H1 (cell line): Measurements from ENCODE around the gene CASR. TPM values are rescaled to one million over a fixed set of nuclear protein-coding genes. Genes with fewer than 3 reads are reported as not detected.

ENCODE experiments used
- CTCF ChIA-PET: fragments of 300-600 bp; sonication (Branson Sonifier 250); formaldehyde crosslinking; loops from one replicate; lab custom pipeline; 2021; ENCODE audit not compliant: partially characterized antibody; lab: Charles Lee
- POLR2A ChIA-PET: fragments of 300-600 bp; sonication (Branson Sonifier 250); formaldehyde crosslinking; loops from one replicate; lab custom pipeline; 2021; ENCODE audit warnings: inconsistent platforms; ENCODE audit not compliant: partially characterized antibody; lab: Charles Lee
- DNase-seq, 2 experiments: peaks; one replicate each; pipeline versions ENCODE4 v3.0.0 to v3.0.0-alpha.2; 2010 to 2022; ENCODE audit warnings: low spot score in 2 of 2, low read depth in 1 of 2, mixed read lengths in 1 of 2
- FAIRE-seq: peaks from 2 replicates; lab custom pipeline; 2011; peaks lifted over from hg19 to GRCh38; lab: Jason Lieb, UNC
- H2AFZ ChIP-seq: 2 replicates; pipeline ENCODE4 v1.8.1; 2012; ENCODE audit warnings: low read length, inconsistent platforms
- H2AK5ac ChIP-seq: 2 replicates; pipeline ENCODE4 v1.6.1; 2013; ENCODE audit warnings: low read depth, low read length
- H2BK120ac ChIP-seq: replicated peaks from 2 replicates; pipeline ENCODE3; 2013; ENCODE audit warnings: low read depth, low read length, inconsistent platforms
- H2BK12ac ChIP-seq: 2 replicates; pipeline ENCODE4 v1.6.1; 2013; ENCODE audit warnings: low read depth, low read length
- H2BK15ac ChIP-seq: 2 replicates; pipeline ENCODE4 v1.6.1; 2013; ENCODE audit warnings: low read length
- H2BK20ac ChIP-seq: 2 replicates; pipeline ENCODE4 v1.6.1; 2013; ENCODE audit warnings: low read length
- H2BK5ac ChIP-seq: 2 replicates; pipeline ENCODE4 v1.6.1; 2013; ENCODE audit warnings: low read depth, low read length
- H3K14ac ChIP-seq: 2 replicates; pipeline ENCODE4 v1.6.1; 2013; ENCODE audit warnings: inconsistent platforms; ENCODE audit not compliant: insufficient read length
- H3K18ac ChIP-seq: 2 replicates; pipeline ENCODE4 v1.6.1; 2013; ENCODE audit warnings: low read length; ENCODE audit errors: extremely low read depth
- H3K23ac ChIP-seq: 2 replicates; pipeline ENCODE4 v1.6.1; 2013; ENCODE audit warnings: inconsistent platforms; ENCODE audit not compliant: insufficient read length
- H3K23me2 ChIP-seq: 2 replicates; pipeline ENCODE4 v1.6.1; 2013; ENCODE audit warnings: low read depth, low read length
- H3K27ac ChIP-seq: 2 replicates; pipeline ENCODE4 v1.6.1; 2011; ENCODE audit warnings: low read depth, low read length, inconsistent platforms
- H3K27me3 ChIP-seq, 4 experiments: replicated peaks in 1 of 4; 1 replicate in 1 of 4; 2 replicates in 3 of 4; pipeline versions ENCODE4 v1.6.1 to v1.8.1; 2011 to 2013; ENCODE audit warnings: low read length in 3 of 4, mild to moderate bottlenecking in 3 of 4, inconsistent platforms in 2 of 4, mixed read lengths in 2 of 4, moderate library complexity in 1 of 4; ENCODE audit not compliant: control insufficient read depth in 3 of 4, insufficient read depth in 3 of 4; ENCODE audit errors: extremely low read depth in 1 of 4
- H3K36me3 ChIP-seq, 4 experiments: 2 replicates each; pipeline versions ENCODE4 v1.6.1 to v1.8.1; 2011 to 2013; ENCODE audit warnings: mild to moderate bottlenecking in 4 of 4, low read length in 3 of 4, moderate library complexity in 2 of 4, control low read depth in 1 of 4, inconsistent platforms in 1 of 4; ENCODE audit not compliant: insufficient read depth in 4 of 4, control insufficient read depth in 2 of 4
- H3K4ac ChIP-seq: replicated peaks from 2 replicates; pipeline ENCODE3; 2013; ENCODE audit warnings: low read length, low read depth, mixed read lengths, inconsistent platforms; ENCODE audit not compliant: insufficient read length
- H3K4me1 ChIP-seq, 4 experiments: replicated peaks in 1 of 4; 1 replicate in 1 of 4; 2 replicates in 3 of 4; pipeline versions ENCODE4 v1.6.1 to v1.8.1; 2011 to 2013; ENCODE audit warnings: low read length in 3 of 4, inconsistent platforms in 2 of 4, mixed read lengths in 1 of 4; ENCODE audit not compliant: insufficient read depth in 4 of 4, control insufficient read depth in 3 of 4
- H3K4me2 ChIP-seq, 2 experiments: 2 replicates each; pipeline versions ENCODE4 v1.6.1 to v1.8.1; 2011 to 2013; ENCODE audit warnings: low read depth in 2 of 2, low read length in 2 of 2, control low read depth in 1 of 2, inconsistent platforms in 1 of 2, mild to moderate bottlenecking in 1 of 2; ENCODE audit not compliant: insufficient read depth in 1 of 2
- H3K4me3 ChIP-seq, 4 experiments: fragments of 200-600, 300-600 bp in 1 of 4; sonication (generic), shearing (Covaris generic), sonication (Bioruptor Twin) in 1 of 4; 2 replicates each; pipeline versions ENCODE4 v1.5.1 to v1.8.1; 2011 to 2016; ENCODE audit warnings: low read length in 4 of 4, low read depth in 3 of 4, control low read depth in 2 of 4, inconsistent platforms in 2 of 4, mild to moderate bottlenecking in 2 of 4, mixed read lengths in 1 of 4, moderate library complexity in 1 of 4; ENCODE audit not compliant: insufficient read depth in 2 of 4; ENCODE audit errors: extremely low read depth in 1 of 4
- H3K56ac ChIP-seq: replicated peaks from 2 replicates; pipeline ENCODE3; 2013; ENCODE audit warnings: low read depth, mild to moderate bottlenecking, mixed read lengths, low read length, inconsistent platforms; ENCODE audit not compliant: insufficient read length
- H3K79me1 ChIP-seq: 2 replicates; pipeline ENCODE4 v1.6.1; 2013; ENCODE audit warnings: low read depth, low read length, control low read depth
- H3K79me2 ChIP-seq, 2 experiments: 2 replicates each; pipeline versions ENCODE4 v1.6.1 to v1.8.1; 2012 to 2013; ENCODE audit warnings: low read length in 2 of 2, mild to moderate bottlenecking in 2 of 2, inconsistent platforms in 1 of 2; ENCODE audit not compliant: insufficient read depth in 2 of 2, control insufficient read depth in 1 of 2
- H3K9ac ChIP-seq, 4 experiments: replicated peaks in 1 of 4; 1 replicate in 1 of 4; 2 replicates in 3 of 4; pipeline versions ENCODE4 v1.6.1 to v1.8.1; 2011 to 2013; ENCODE audit warnings: low read depth in 3 of 4, low read length in 3 of 4, control low read depth in 2 of 4, mild to moderate bottlenecking in 2 of 4, moderate library complexity in 2 of 4, inconsistent platforms in 1 of 4; ENCODE audit errors: extremely low read depth in 1 of 4
- H3K9me3 ChIP-seq, 2 experiments: 2 replicates each; pipeline versions ENCODE4 v1.6.1 to v1.8.1; 2012 to 2013; ENCODE audit warnings: mild to moderate bottlenecking in 2 of 2, moderate library complexity in 2 of 2, control low read depth in 1 of 2, inconsistent platforms in 1 of 2, low read depth in 1 of 2, low read length in 1 of 2, mixed read lengths in 1 of 2; ENCODE audit not compliant: insufficient read depth in 2 of 2
- H4K20me1 ChIP-seq, 2 experiments: replicated peaks in 1 of 2; 2 replicates each; pipeline versions ENCODE3 to v1.8.1; 2011 to 2013; ENCODE audit warnings: inconsistent platforms in 2 of 2, low read length in 2 of 2, mild to moderate bottlenecking in 1 of 2; ENCODE audit not compliant: insufficient read depth in 2 of 2, control insufficient read depth in 1 of 2
- H4K5ac ChIP-seq: 2 replicates; pipeline ENCODE4 v1.6.1; 2013; ENCODE audit warnings: low read length, low read depth, mixed read lengths, inconsistent platforms; ENCODE audit not compliant: insufficient read length
- H4K8ac ChIP-seq: 2 replicates; pipeline ENCODE4 v1.8.0; 2013; ENCODE audit warnings: mild to moderate bottlenecking, moderate library complexity, low read length, inconsistent platforms; ENCODE audit not compliant: insufficient read depth; ENCODE audit errors: extremely low read depth
- H4K91ac ChIP-seq: replicated peaks from 2 replicates; pipeline ENCODE3; 2013; ENCODE audit warnings: low read length, mixed read lengths, inconsistent platforms; ENCODE audit not compliant: insufficient read length
- MAX ChIP-seq: IDR thresholded peaks from 2 replicates; pipeline ENCODE4 v1.6.1; 2012; ENCODE audit warnings: inconsistent platforms
- NRF1 ChIP-seq: IDR thresholded peaks from 2 replicates; pipeline ENCODE4 v1.6.1; 2011; ENCODE audit warnings: mild to moderate bottlenecking, low read depth, low read length, improper control_type of control experiment
- SIX5 ChIP-seq: IDR thresholded peaks from 2 replicates; pipeline ENCODE4 v1.6.1; 2011; ENCODE audit warnings: mild to moderate bottlenecking, low read depth, low read length
- WGBS, 2 experiments: shearing (Covaris generic) in 1 of 2; methylation state at CpG; one replicate each; pipeline versions ENCODE4 v1.1.6 to v1.1.7; 2013 to 2015; ENCODE audit warnings: low lambda C conversion rate in 2 of 2, mixed read lengths in 2 of 2, inconsistent platforms in 1 of 2, low coverage in 1 of 2, missing lambda C conversion rate in 1 of 2; ENCODE audit not compliant: insufficient replicate concordance in 2 of 2, insufficient coverage in 1 of 2, insufficient read length in 1 of 2; ENCODE audit errors: extremely low coverage in 1 of 2, missing lambda C conversion rate in 1 of 2; 5-methylcytosine and 5-hydroxymethylcytosine counted together
- polyA plus RNA-seq, 7 experiments: library from polyadenylated mRNA; depleted of rRNA in 3 of 7; stranded (reverse) in 5 of 7; unstranded in 2 of 7; fragments of >200 nt in 5 of 7; fragments of 200-250 nt in 2 of 7; gene quantifications; 1 replicate in 5 of 7; 2 replicates in 1 of 7; 4 replicates in 1 of 7; pipeline versions ENCODE4 v1.2.1 to v1.2.3, GENCODE V29; 2011 to 2013; ENCODE audit warnings: missing spikeins in 2 of 7, mixed read lengths in 2 of 7
- total RNA-seq: library from RNA; stranded (reverse); fragmentation: NEBNext Ultra II Directional; extraction: Animal tissue kit (Norgen Biotek cat#: 25700); gene quantifications from 2 replicates; pipeline ENCODE4 v1.2.1, GENCODE V29; 2021

Gene CASR
- total and polyA plus RNA-seq, 2 of the 8 experiments (the other 6 are each of a cell fraction or from before 2014, with no cell fraction given), result 0.36 to 0.58 TPM

DNA sequence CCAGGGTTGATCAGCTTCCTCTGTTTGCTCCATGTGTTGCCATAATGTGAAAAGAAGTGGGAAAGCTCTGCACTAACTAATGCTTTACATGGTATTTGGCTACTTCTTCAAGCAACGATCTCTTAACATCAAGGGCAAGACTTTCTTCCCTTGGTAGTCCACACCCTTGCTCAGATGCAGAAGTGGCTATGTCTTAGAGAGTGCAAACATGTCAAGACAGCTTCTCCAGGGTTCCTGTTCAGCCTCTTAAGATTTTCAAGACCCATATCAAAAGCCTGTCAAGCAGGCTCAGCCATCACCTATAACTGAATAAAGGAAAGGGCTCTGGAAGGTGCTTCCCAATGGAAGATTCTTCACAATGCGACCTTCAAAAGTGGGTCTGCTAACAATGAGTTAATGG is 76.7 kb downstream of the CASR start:
- H3K79me1 ChIP-seq, result no peaks in the 10 kb centered on the region
- H2BK20ac ChIP-seq, result no peak overlapping the region
- H2BK15ac ChIP-seq, result no peak overlapping the region
- no peak overlapping the region for H3K14ac ChIP-seq
- FAIRE-seq (no peak), DNase-seq (no peak)
- 87% methylated on average over 2 of the region's 2 CpGs; no CpG with 5 or more reads in 1 of the 2 experiments for WGBS, 2 experiments
- H3K9me3 ChIP-seq, result no peaks in the 10 kb centered on the region
- POLR2A ChIA-PET, result no interaction called here
- H3K56ac ChIP-seq, result no peak overlapping the region
- H3K79me2 ChIP-seq, result no peaks in the 10 kb centered on the region
- H3K27me3 ChIP-seq, result no peaks in the 10 kb centered on the region; a peak in 1 of 7 replicates
- no peak overlapping the region for H2AFZ ChIP-seq
- no peaks in the 10 kb centered on the region for H3K23me2 ChIP-seq
- H3K36me3 ChIP-seq, result no peaks in the 10 kb centered on the region
- CTCF ChIA-PET, result interaction anchor here (0.6 to 10.6 kb wide), 11 partner anchors 12 to 714 kb away, joined by 3 to 113 read pairs (median 8); partner anchors contain the start of gene POLQ
- H3K4me2 ChIP-seq, result no peak overlapping the region
- H3K4me1 ChIP-seq, result peaks cover 0 to 2% (median 0%) of the 10 kb centered on the region in 4 experiments; a peak in 1 of 7 replicates
- H4K91ac ChIP-seq, result no peak overlapping the region
- no peak overlapping the region for H3K4me3 ChIP-seq
- H2BK5ac ChIP-seq, result no peak overlapping the region
- no peak overlapping the region for H4K5ac ChIP-seq
- no peaks in the 10 kb centered on the region for H4K20me1 ChIP-seq
- no peak overlapping the region for H3K4ac ChIP-seq
- no peak overlapping the region for H3K9ac ChIP-seq
- H4K8ac ChIP-seq, result no peak overlapping the region
- no peak overlapping the region for H3K18ac ChIP-seq
- H2BK120ac ChIP-seq, result no peak overlapping the region
- no peak overlapping the region for H2AK5ac ChIP-seq
- H3K27ac ChIP-seq, result no peak overlapping the region
- no peak overlapping the region for H2BK12ac ChIP-seq
- H3K23ac ChIP-seq, result no peak overlapping the region
- TF ChIP-seq MAX (no peak), NRF1 (no peak), SIX5 (no peak)
